ENCODE data around the gene WAS.
"Not testable (repeated sequence)": the region's sequence is repeated elsewhere in the genome, so short reads cannot be mapped to it uniquely, and the experiment has no call there.

WAS gene

DNA sequence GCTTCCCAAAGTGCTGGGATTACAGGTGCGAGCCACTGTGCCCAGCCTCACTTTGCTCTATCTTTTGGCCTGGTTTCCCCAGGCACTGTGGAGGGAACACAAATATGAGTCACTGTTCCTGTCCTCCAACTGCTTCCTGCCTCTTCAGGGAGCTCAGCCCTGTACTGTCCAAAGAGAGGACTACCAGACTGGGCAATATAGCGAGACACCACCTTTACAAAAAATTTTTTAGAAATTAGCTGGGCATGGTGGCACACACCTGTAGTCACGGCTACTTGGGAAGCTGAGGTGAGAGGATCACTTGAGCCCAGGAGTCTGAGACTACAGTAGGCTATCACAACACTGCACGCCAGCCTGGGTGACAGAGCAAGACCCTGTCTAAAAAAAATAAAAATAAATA, 16.9 kb upstream of the WAS start:
- no peak overlapping the region for H2AFZ ChIP-seq (ENCODE audit: low read length)
- H3K9me3 ChIP-seq (replicated peaks in 1 of 2; ENCODE audit: control insufficient read depth in 2 of 2, insufficient read depth in 1 of 2, low read depth in 1 of 2, low read length in 2 of 2): no peaks in the 10 kb centered on the region
- H2BK5ac ChIP-seq (ENCODE audit: low read length): no peak overlapping the region
- H2BK15ac ChIP-seq (ENCODE audit: low read length): no peak overlapping the region
- no peaks in the 10 kb centered on the region for H3K27me3 ChIP-seq (ENCODE audit: control insufficient read depth in 3 of 3, insufficient read depth in 3 of 3, low read depth in 1 of 3, low read length in 3 of 3)
- no peak overlapping the region for H4K91ac ChIP-seq (ENCODE audit: low read depth, low read length, poor library complexity)
- no peaks in the 10 kb centered on the region for H3K36me3 ChIP-seq (replicated peaks in 1 of 2; ENCODE audit: control insufficient read depth in 2 of 2, insufficient read depth in 2 of 2, low read length in 2 of 2)
- H3K4me2 ChIP-seq (ENCODE audit: insufficient read depth, low read length, poor library complexity, severe bottlenecking): no peak overlapping the region
- H2AK5ac ChIP-seq (ENCODE audit: low read depth, low read length): no peak overlapping the region
- no peak overlapping the region for H3K4ac ChIP-seq (ENCODE audit: low read length)
- WGBS, 2 donors (ENCODE audit: extremely low coverage in 2 of 2, insufficient read length in 2 of 2, insufficient replicate concordance in 1 of 2): no CpG with 5 or more reads among the region's 4 CpGs
- no peak overlapping the region for H3K14ac ChIP-seq (ENCODE audit: low read length)
- no peak overlapping the region for H3K18ac ChIP-seq (ENCODE audit: low read length)
- no peak overlapping the region for H2BK120ac ChIP-seq (ENCODE audit: low read depth, low read length)
- H2BK12ac ChIP-seq (ENCODE audit: low read length): no peak overlapping the region
- no peak overlapping the region for H3K9ac ChIP-seq (ENCODE audit: low read depth, low read length, poor library complexity)
- H3K4me3 ChIP-seq (ENCODE audit: low read length in 2 of 2): no peak overlapping the region
- no peaks in the 10 kb centered on the region for H3K4me1 ChIP-seq (ENCODE audit: control insufficient read depth in 2 of 2, insufficient read depth in 1 of 2, low read depth in 1 of 2, low read length in 2 of 2)
- H3K23ac ChIP-seq (ENCODE audit: low read depth, low read length, poor library complexity): no peak overlapping the region
- H3K79me1 ChIP-seq (ENCODE audit: low read depth, low read length): no peaks in the 10 kb centered on the region
- DNase-seq (ENCODE audit: low spot score): no peak
- no peak overlapping the region for H4K8ac ChIP-seq (ENCODE audit: low read depth, low read length)
- H3K27ac ChIP-seq (replicated peaks; ENCODE audit: low read length): no peak overlapping the region

DNA sequence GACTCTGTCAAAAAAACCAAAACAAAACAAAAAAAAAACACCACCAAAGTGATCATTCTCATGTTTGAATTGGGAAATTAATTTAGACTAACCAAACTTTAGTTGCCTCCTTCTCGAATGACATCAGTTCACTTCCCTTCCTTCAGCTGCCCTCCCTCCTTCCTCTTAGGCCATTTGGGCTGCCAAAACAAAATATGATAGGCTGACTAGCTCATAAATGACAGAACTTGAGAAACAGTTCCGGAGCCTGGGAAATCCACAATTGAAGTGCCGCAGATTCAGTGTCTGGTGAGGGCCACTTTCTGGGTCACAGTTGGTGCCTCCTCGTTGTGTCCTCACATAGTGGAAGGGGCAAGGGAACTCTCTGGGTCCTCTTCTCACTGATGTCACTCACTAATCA, 16.1 kb upstream of the WAS start:
- H3K9me3 ChIP-seq (replicated peaks in 1 of 2; ENCODE audit: control insufficient read depth in 2 of 2, insufficient read depth in 1 of 2, low read depth in 1 of 2, low read length in 2 of 2): no peaks in the 10 kb centered on the region
- no peak overlapping the region for H3K4me2 ChIP-seq (ENCODE audit: insufficient read depth, low read length, poor library complexity, severe bottlenecking)
- no peak overlapping the region for H2AFZ ChIP-seq (ENCODE audit: low read length)
- no peaks in the 10 kb centered on the region for H3K27me3 ChIP-seq (ENCODE audit: control insufficient read depth in 3 of 3, insufficient read depth in 3 of 3, low read depth in 1 of 3, low read length in 3 of 3)
- H3K79me1 ChIP-seq (ENCODE audit: low read depth, low read length): no peaks in the 10 kb centered on the region
- WGBS, 2 donors (ENCODE audit: extremely low coverage in 2 of 2, insufficient read length in 2 of 2, insufficient replicate concordance in 1 of 2): no CpG with 5 or more reads among the region's 4 CpGs
- H3K4ac ChIP-seq (ENCODE audit: low read length): no peak overlapping the region
- no peak overlapping the region for H2BK120ac ChIP-seq (ENCODE audit: low read depth, low read length)
- no peak overlapping the region for H2BK15ac ChIP-seq (ENCODE audit: low read length)
- no peak overlapping the region for H3K23ac ChIP-seq (ENCODE audit: low read depth, low read length, poor library complexity)
- H3K4me3 ChIP-seq (ENCODE audit: low read length in 2 of 2): no peak overlapping the region
- no peak overlapping the region for H3K27ac ChIP-seq (replicated peaks; ENCODE audit: low read length)
- DNase-seq (ENCODE audit: low spot score): no peak
- no peak overlapping the region for H3K18ac ChIP-seq (ENCODE audit: low read length)
- H3K4me1 ChIP-seq (ENCODE audit: control insufficient read depth in 2 of 2, insufficient read depth in 1 of 2, low read depth in 1 of 2, low read length in 2 of 2): no peaks in the 10 kb centered on the region
- H4K8ac ChIP-seq (ENCODE audit: low read depth, low read length): no peak overlapping the region
- H3K36me3 ChIP-seq (replicated peaks in 1 of 2; ENCODE audit: control insufficient read depth in 2 of 2, insufficient read depth in 2 of 2, low read length in 2 of 2): no peaks in the 10 kb centered on the region
- no peak overlapping the region for H4K91ac ChIP-seq (ENCODE audit: low read depth, low read length, poor library complexity)
- no peak overlapping the region for H2BK5ac ChIP-seq (ENCODE audit: low read length)
- H3K9ac ChIP-seq (ENCODE audit: low read depth, low read length, poor library complexity): no peak overlapping the region
- no peak overlapping the region for H3K14ac ChIP-seq (ENCODE audit: low read length)
- no peak overlapping the region for H2AK5ac ChIP-seq (ENCODE audit: low read depth, low read length)
- H2BK12ac ChIP-seq (ENCODE audit: low read length): no peak overlapping the region

DNA sequence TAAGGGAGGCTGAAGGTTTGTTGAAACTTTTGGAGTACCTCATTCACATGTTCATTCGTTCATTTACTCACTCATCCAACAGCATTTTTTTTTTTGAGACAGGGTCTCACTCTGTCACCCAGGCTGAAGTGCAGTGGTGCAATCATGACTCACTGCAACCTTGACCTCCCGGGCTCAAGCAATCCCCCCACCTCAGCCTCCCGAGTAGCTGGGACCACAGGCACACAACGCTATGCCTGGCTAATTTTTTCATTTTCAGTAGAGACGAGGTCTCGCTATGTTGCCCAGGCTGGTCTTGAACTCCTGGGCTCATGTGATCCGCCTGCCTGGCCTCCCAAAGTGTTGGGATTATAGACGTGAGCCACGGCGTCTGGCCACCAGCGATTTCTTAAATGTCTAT, 15.4 kb upstream of the WAS start:
- no CpG with 5 or more reads among the region's 11 CpGs for WGBS, 2 donors (ENCODE audit: extremely low coverage in 2 of 2, insufficient read length in 2 of 2, insufficient replicate concordance in 1 of 2)
- not testable (repeated sequence) for H3K23ac ChIP-seq (ENCODE audit: low read depth, low read length, poor library complexity); H2AFZ ChIP-seq (ENCODE audit: low read length); H3K27ac ChIP-seq (replicated peaks; ENCODE audit: low read length); H4K91ac ChIP-seq (ENCODE audit: low read depth, low read length, poor library complexity); H4K8ac ChIP-seq (ENCODE audit: low read depth, low read length); DNase-seq (ENCODE audit: low spot score); H3K18ac ChIP-seq (ENCODE audit: low read length); H2BK12ac ChIP-seq (ENCODE audit: low read length); H3K4ac ChIP-seq (ENCODE audit: low read length); H3K4me3 ChIP-seq (ENCODE audit: low read length in 2 of 2); H3K9ac ChIP-seq (ENCODE audit: low read depth, low read length, poor library complexity); H2AK5ac ChIP-seq (ENCODE audit: low read depth, low read length); H3K36me3 ChIP-seq (replicated peaks in 1 of 2; ENCODE audit: control insufficient read depth in 2 of 2, insufficient read depth in 2 of 2, low read length in 2 of 2); H2BK120ac ChIP-seq (ENCODE audit: low read depth, low read length); H2BK5ac ChIP-seq (ENCODE audit: low read length); H3K4me2 ChIP-seq (ENCODE audit: insufficient read depth, low read length, poor library complexity, severe bottlenecking); H2BK15ac ChIP-seq (ENCODE audit: low read length); H3K79me1 ChIP-seq (ENCODE audit: low read depth, low read length); H3K14ac ChIP-seq (ENCODE audit: low read length); H3K4me1 ChIP-seq (ENCODE audit: control insufficient read depth in 2 of 2, insufficient read depth in 1 of 2, low read depth in 1 of 2, low read length in 2 of 2); H3K27me3 ChIP-seq (ENCODE audit: control insufficient read depth in 3 of 3, insufficient read depth in 3 of 3, low read depth in 1 of 3, low read length in 3 of 3); H3K9me3 ChIP-seq (replicated peaks in 1 of 2; ENCODE audit: control insufficient read depth in 2 of 2, insufficient read depth in 1 of 2, low read depth in 1 of 2, low read length in 2 of 2)

DNA sequence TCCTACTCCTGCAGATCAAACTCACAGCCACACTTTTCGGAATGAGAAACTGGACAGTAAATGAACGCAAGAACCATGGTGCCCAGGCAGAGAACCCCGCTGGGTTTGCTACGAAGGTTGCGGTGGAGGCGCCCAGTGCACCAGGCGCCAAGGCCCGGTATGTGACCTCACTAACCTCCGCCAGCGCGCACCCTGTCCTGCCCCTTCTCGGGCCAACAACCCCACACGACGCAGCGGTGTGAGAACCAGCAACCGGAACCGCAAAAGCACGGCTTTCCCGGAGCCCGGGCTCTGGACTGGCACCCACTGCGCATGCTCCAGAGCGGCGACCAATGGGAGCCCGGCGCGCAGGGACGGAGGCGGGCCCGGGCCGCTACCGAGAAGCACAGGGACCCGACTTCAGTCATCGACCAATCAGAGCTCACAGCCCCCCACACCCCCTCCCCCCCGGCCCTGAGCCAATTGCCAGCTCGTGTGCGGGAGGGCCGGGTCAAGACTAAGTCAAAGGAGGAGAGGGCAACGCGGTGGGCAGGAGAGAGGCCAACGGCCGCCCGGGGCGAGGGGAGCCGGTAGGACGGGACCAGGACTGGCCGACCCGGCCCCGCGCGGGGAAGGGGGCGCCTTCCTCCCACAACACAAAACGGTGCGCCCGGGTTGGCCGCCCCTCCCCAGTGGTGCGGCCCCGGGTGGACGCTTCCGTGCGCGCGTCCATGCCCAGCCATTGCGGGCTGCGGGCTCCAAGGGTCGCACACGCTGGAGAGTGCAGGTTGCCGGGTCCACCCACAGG, 7.3 kb upstream of the WAS start:
- no peak overlapping the region for H2AK5ac ChIP-seq (ENCODE audit: low read depth, low read length)
- peak overlapping the region; percentile 65 for H3K23ac ChIP-seq (ENCODE audit: low read depth, low read length, poor library complexity)
- H2BK5ac ChIP-seq (ENCODE audit: low read length): no peak overlapping the region
- H3K9me3 ChIP-seq (replicated peaks in 1 of 2; ENCODE audit: control insufficient read depth in 2 of 2, insufficient read depth in 1 of 2, low read depth in 1 of 2, low read length in 2 of 2): no peaks in the 10 kb centered on the region
- H4K8ac ChIP-seq (ENCODE audit: low read depth, low read length): no peak overlapping the region
- no peak overlapping the region for H2BK12ac ChIP-seq (ENCODE audit: low read length)
- DNase-seq (ENCODE audit: low spot score): peak; percentile 87
- H3K79me1 ChIP-seq (ENCODE audit: low read depth, low read length): no peaks in the 10 kb centered on the region
- peak overlapping the region; percentile 52 for H3K4me2 ChIP-seq (ENCODE audit: insufficient read depth, low read length, poor library complexity, severe bottlenecking)
- H3K4me1 ChIP-seq (ENCODE audit: control insufficient read depth in 2 of 2, insufficient read depth in 1 of 2, low read depth in 1 of 2, low read length in 2 of 2): peaks cover 2 to 15% of the 10 kb centered on the region in 2 donors
- H3K18ac ChIP-seq (ENCODE audit: low read length): peak overlapping the region; percentile 92
- H2BK15ac ChIP-seq (ENCODE audit: low read length): no peak overlapping the region
- no peaks in the 10 kb centered on the region for H3K36me3 ChIP-seq (replicated peaks in 1 of 2; ENCODE audit: control insufficient read depth in 2 of 2, insufficient read depth in 2 of 2, low read length in 2 of 2)
- H2AFZ ChIP-seq (ENCODE audit: low read length): peak overlapping the region; percentile 74
- peak overlapping the region; percentile 89 to 95 for H3K4me3 ChIP-seq (ENCODE audit: low read length in 2 of 2)
- H4K91ac ChIP-seq (ENCODE audit: low read depth, low read length, poor library complexity): no peak overlapping the region
- no peaks in the 10 kb centered on the region for H3K27me3 ChIP-seq (ENCODE audit: control insufficient read depth in 3 of 3, insufficient read depth in 3 of 3, low read depth in 1 of 3, low read length in 3 of 3)
- H2BK120ac ChIP-seq (ENCODE audit: low read depth, low read length): no peak overlapping the region
- no CpG with 5 or more reads among the region's 67 CpGs for WGBS, 2 donors (ENCODE audit: extremely low coverage in 2 of 2, insufficient read length in 2 of 2, insufficient replicate concordance in 1 of 2)
- no peak overlapping the region for H3K14ac ChIP-seq (ENCODE audit: low read length)
- H3K9ac ChIP-seq (ENCODE audit: low read depth, low read length, poor library complexity): peak overlapping the region; percentile 84
- peak overlapping the region; percentile 81 for H3K27ac ChIP-seq (replicated peaks; ENCODE audit: low read length)
- no peak overlapping the region for H3K4ac ChIP-seq (ENCODE audit: low read length)
